Left forelimb (tissue), 1 donor: ENCODE data around the gene WDR1.
A peak's percentile ranks its signal among the peaks of the same experiment; 100 is the strongest.

Experiments
- DNase-seq: peaks from one replicate; pipeline ENCODE4 v3.0.0-alpha.2; 2018; ENCODE audit warnings: low spot score

The WDR1 gene

GRCh38 chr4:10116569-10117358, at the start of gene WDR1:
Gene WDR1 (minus strand): TSS chr4:10116799. CDS start chr4:10116666, 133 bp downstream.
- DNase-seq = peak; percentile 99

- DNase-seq = no peak
Measured at GRCh38 chr4:10164877-10165283, 48.3 kb upstream of the WDR1 start.

- no peak for DNase-seq
Measured at GRCh38 chr4:10163296-10163695, 46.7 kb upstream of the WDR1 start.

- DNase-seq = no peak
Measured at GRCh38 chr4:10162341-10163000, 45.9 kb upstream of the WDR1 start.

- DNase-seq = no peak
Measured at GRCh38 chr4:10161840-10162239, 45.2 kb upstream of the WDR1 start.

GRCh38 chr4:10161146-10161545, 44.5 kb upstream of the WDR1 start:
- DNase-seq = no peak

GRCh38 chr4:10160281-10160856, 43.8 kb upstream of the WDR1 start:
- no peak for DNase-seq

GRCh38 chr4:10159671-10160070, 43.1 kb upstream of the WDR1 start:
- no peak for DNase-seq

GRCh38 chr4:10158333-10158942, 41.8 kb upstream of the WDR1 start:
- no peak for DNase-seq

- DNase-seq = peak; percentile 68
Measured at GRCh38 chr4:10157478-10158332, 41.1 kb upstream of the WDR1 start.

- no peak for DNase-seq
Measured at GRCh38 chr4:10154241-10154640, 37.6 kb upstream of the WDR1 start.

- DNase-seq = no peak
Measured at GRCh38 chr4:10153161-10153560, 36.6 kb upstream of the WDR1 start.

- no peak for DNase-seq
Measured at GRCh38 chr4:10151182-10151581, 34.6 kb upstream of the WDR1 start.

- no peak for DNase-seq
Measured at GRCh38 chr4:10144966-10145365, 28.4 kb upstream of the WDR1 start.

GRCh38 chr4:10144479-10144878, 27.9 kb upstream of the WDR1 start:
- no peak for DNase-seq

- DNase-seq = no peak
Measured at GRCh38 chr4:10143171-10143570, 26.6 kb upstream of the WDR1 start.

GRCh38 chr4:10140866-10141759, 24.5 kb upstream of the WDR1 start:
- no peak for DNase-seq

GRCh38 chr4:10139518-10139917, 22.9 kb upstream of the WDR1 start:
- no peak for DNase-seq

- DNase-seq = no peak
Measured at GRCh38 chr4:10135260-10135659, 18.7 kb upstream of the WDR1 start.

- DNase-seq = no peak
Measured at GRCh38 chr4:10134141-10134540, 17.5 kb upstream of the WDR1 start.

GRCh38 chr4:10131202-10131601, 14.6 kb upstream of the WDR1 start:
- no peak for DNase-seq
